OCI-LY1 (cell line): ENCODE measurements around the gene KCNH1.

ENCODE experiments used
- H2AFZ ChIP-seq: fragments of 200-600 bp; sonication (generic), shearing (Covaris generic); 2 replicates; pipeline ENCODE4 v1.6.0; 2014; ENCODE audit warnings: antibody characterized with exemption, mild to moderate bottlenecking, low read length
- H3F3A ChIP-seq: fragments of 200-600 bp; sonication (generic), shearing (Covaris generic); 2 replicates; pipeline ENCODE4 v1.6.0; 2014; ENCODE audit warnings: mild to moderate bottlenecking, antibody characterized with exemption, low read length, moderate library complexity; ENCODE audit not compliant: insufficient read depth
- H3K27ac ChIP-seq: fragments of 200-600 bp; sonication (generic); 2 replicates; pipeline ENCODE4 v1.5.1; 2014; ENCODE audit warnings: low read length, mixed run types, mild to moderate bottlenecking, low read depth; ENCODE audit not compliant: poor library complexity, severe bottlenecking
- H3K27me3 ChIP-seq: fragments of 200-600 bp; sonication (generic); 2 replicates; pipeline ENCODE4 v1.6.0; 2014; ENCODE audit warnings: antibody characterized with exemption, mild to moderate bottlenecking, low read length, moderate library complexity; ENCODE audit not compliant: insufficient read depth
- H3K36me3 ChIP-seq: fragments of 200-600 bp; sonication (generic); 2 replicates; pipeline ENCODE4 v1.6.1; 2014; ENCODE audit warnings: mild to moderate bottlenecking, antibody characterized with exemption, low read length, moderate library complexity, mixed read lengths; ENCODE audit not compliant: insufficient read depth
- H3K4me1 ChIP-seq: fragments of 200-600 bp; sonication (generic); 2 replicates; pipeline ENCODE4 v1.5.1; 2014; ENCODE audit warnings: mild to moderate bottlenecking, low read length, moderate library complexity; ENCODE audit not compliant: insufficient read depth, severe bottlenecking
- H3K4me2 ChIP-seq: fragments of 200-600 bp; sonication (generic), shearing (Covaris generic); 2 replicates; pipeline ENCODE4 v1.6.1; 2014; ENCODE audit warnings: low read length
- H3K4me3 ChIP-seq: fragments of 200-600 bp; sonication (generic); 2 replicates; pipeline ENCODE4 v1.5.1; 2014; ENCODE audit warnings: low read length, low read depth, mild to moderate bottlenecking, mixed read lengths; ENCODE audit not compliant: poor library complexity, severe bottlenecking
- H3K79me2 ChIP-seq: fragments of 200-600 bp; shearing (Covaris generic); 2 replicates; pipeline ENCODE4 v1.6.1; 2016; ENCODE audit warnings: mixed run types, low read length, mixed read lengths; ENCODE audit not compliant: insufficient read depth
- H3K9ac ChIP-seq: fragments of 200-600 bp; sonication (generic), shearing (Covaris generic); 2 replicates; pipeline ENCODE4 v1.6.1; 2014; ENCODE audit warnings: mild to moderate bottlenecking, low read length, mixed read lengths
- H3K9me2 ChIP-seq: fragments of 200-600 bp; sonication (generic), shearing (Covaris generic); 2 replicates; pipeline ENCODE4 v1.6.1; 2014; ENCODE audit warnings: low read depth, mild to moderate bottlenecking, low read length, mixed read lengths
- H3K9me3 ChIP-seq: fragments of 200-600 bp; shearing (Covaris generic); 2 replicates; pipeline ENCODE4 v1.6.1; 2014; ENCODE audit warnings: low read length, mixed read lengths
- H4K20me1 ChIP-seq: fragments of 200-600 bp; sonication (generic), shearing (Covaris generic); 2 replicates; pipeline ENCODE4 v1.6.0; 2016; ENCODE audit warnings: mild to moderate bottlenecking, low read length; ENCODE audit not compliant: insufficient read depth
- CTCF ChIP-seq: fragments of 200-600 bp; sonication (generic), shearing (Covaris generic); IDR thresholded peaks from 2 replicates; pipeline ENCODE4 v1.5.1; 2017; ENCODE audit warnings: mild to moderate bottlenecking, antibody characterized with exemption, low read length, moderate library complexity, mixed read lengths
- EZH2 ChIP-seq: fragments of 200-600 bp; sonication (generic), shearing (Covaris generic); IDR thresholded peaks from 2 replicates; pipeline ENCODE4 v1.8.0; 2017; ENCODE audit warnings: borderline replicate concordance, mixed run types, mild to moderate bottlenecking, antibody characterized with exemption, low read length, moderate library complexity, mixed read lengths

KCNH1 gene

GRCh38 chr1:211099393-211099792 lies 34.6 kb downstream of the KCNH1 start:
- H3K9me3 ChIP-seq = no peaks in the 10 kb centered on the region

GRCh38 chr1:211095381-211095780 lies 38.6 kb downstream of the KCNH1 start:
- Histone ChIP-seq H3K9me2 (no peaks in the 10 kb centered on the region), H3K27me3 (no peaks in the 10 kb centered on the region), H3K4me2 (no peak overlapping the region), H3K9me3 (no peaks in the 10 kb centered on the region), H4K20me1 (no peaks in the 10 kb centered on the region), H3K4me1 (no peaks in the 10 kb centered on the region), H3K36me3 (no peaks in the 10 kb centered on the region), H3K4me3 (no peak overlapping the region), H3K27ac (no peak overlapping the region), H3K79me2 (no peaks in the 10 kb centered on the region), H3F3A (no peaks in the 10 kb centered on the region), H3K9ac (no peak overlapping the region), H2AFZ (no peak overlapping the region)
- no peak for TF ChIP-seq CTCF
- TF ChIP-seq EZH2 = no peak

More at GRCh38 chr1:211099393-211099792, 34.6 kb downstream of the KCNH1 start:
- Histone ChIP-seq H3K4me3 (no peak overlapping the region), H3F3A (no peaks in the 10 kb centered on the region), H3K79me2 (no peaks in the 10 kb centered on the region), H3K27me3 (no peaks in the 10 kb centered on the region), H3K4me2 (no peak overlapping the region), H4K20me1 (no peaks in the 10 kb centered on the region), H3K27ac (no peak overlapping the region), H3K36me3 (no peaks in the 10 kb centered on the region), H3K9me2 (no peaks in the 10 kb centered on the region), H2AFZ (no peak overlapping the region), H3K9ac (no peak overlapping the region), H3K4me1 (no peaks in the 10 kb centered on the region)
- TF ChIP-seq EZH2 (no peak), CTCF (no peak)

- no peak for TF ChIP-seq CTCF
- H3K4me3 ChIP-seq = no peak overlapping the region
- no peaks in the 10 kb centered on the region for H4K20me1 ChIP-seq
- H3K36me3 ChIP-seq = no peaks in the 10 kb centered on the region
- H3K4me2 ChIP-seq = no peak overlapping the region
- no peaks in the 10 kb centered on the region for H3K4me1 ChIP-seq
- H3F3A ChIP-seq = no peaks in the 10 kb centered on the region
- no peaks in the 10 kb centered on the region for H3K79me2 ChIP-seq
- H3K9ac ChIP-seq = no peak overlapping the region
- no peaks in the 10 kb centered on the region for H3K27me3 ChIP-seq
- H3K9me3 ChIP-seq = no peaks in the 10 kb centered on the region
- H3K27ac ChIP-seq = no peak overlapping the region
- H3K9me2 ChIP-seq = no peaks in the 10 kb centered on the region
- H2AFZ ChIP-seq = no peak overlapping the region
Observed at GRCh38 chr1:211092955-211093354, 41.0 kb downstream of the KCNH1 start.
